Measurements from ENCODE around the gene TLK2.

TLK2 gene

GRCh38 chr17:62641951-62642350, 163.3 kb downstream of the TLK2 start:
- no peak overlapping the region for H3K4me2 ChIP-seq
- no peaks in the 10 kb centered on the region for H3K27me3 ChIP-seq
- H3K9ac ChIP-seq: no peak overlapping the region
- H3K4me1 ChIP-seq: peaks cover under 1 to 39% (median 14%) of the 10 kb centered on the region in 10 experiments; a peak in 16 of 20 replicates
- no peak overlapping the region for H3K27ac ChIP-seq
- peaks cover 3 to 63% (median 23%) of the 10 kb centered on the region in 11 experiments; a peak in 14 of 22 replicates for H3K36me3 ChIP-seq
- no peak overlapping the region for H3K4me3 ChIP-seq
- H4K20me1 ChIP-seq: peaks cover 0 to 96% (median 39%) of the 10 kb centered on the region in 11 experiments; a peak in 16 of 22 replicates
- no peaks in the 10 kb centered on the region for H3K9me3 ChIP-seq (replicated peaks in 1 of 11)
- TF ChIP-seq Cebpa-rat (IDR thresholded peaks at IDR 0.05): no peak

DNA sequence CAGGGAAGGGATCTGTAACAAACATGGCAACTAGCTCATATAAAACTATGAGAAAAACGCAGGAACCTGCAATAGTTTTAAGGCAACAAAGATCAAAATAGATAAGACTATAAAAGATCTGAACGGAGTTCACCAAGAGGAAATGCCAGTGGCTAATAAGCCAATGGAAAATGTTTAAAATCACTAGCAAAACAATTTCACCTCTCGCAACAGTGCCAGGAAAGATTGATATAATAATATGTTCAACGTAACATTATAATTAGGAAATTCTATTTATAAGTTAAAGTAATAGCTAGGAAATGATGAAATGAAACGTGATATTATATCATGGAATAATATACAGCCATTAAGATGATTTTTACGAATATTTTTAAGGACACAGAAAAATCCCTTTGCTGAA, 164.9 kb downstream of the TLK2 start:
- Histone ChIP-seq H3K27me3 (no peaks in the 10 kb centered on the region), H4K20me1 (peaks cover 0 to 96% (median 28%) of the 10 kb centered on the region in 11 experiments; a peak in 14 of 22 replicates), H3K4me2 (no peak overlapping the region), H3K36me3 (peaks cover 0 to 65% (median 25%) of the 10 kb centered on the region in 11 experiments; a peak in 15 of 22 replicates), H3K4me3 (no peak overlapping the region), H3K9me3 (replicated peaks in 1 of 11) (no peaks in the 10 kb centered on the region), H3K9ac (no peak overlapping the region), H3K4me1 (peaks cover 4 to 38% (median 14%) of the 10 kb centered on the region in 10 experiments), H3K27ac (no peak overlapping the region; a peak in 1 of 22 replicates)
- TF ChIP-seq Cebpa-rat (IDR thresholded peaks at IDR 0.05): no peak

GRCh38 chr17:62644487-62645173, 166.0 kb downstream of the TLK2 start:
- peaks cover 0 to 96% (median 22%) of the 10 kb centered on the region in 11 experiments; a peak in 14 of 22 replicates for H4K20me1 ChIP-seq

DNA sequence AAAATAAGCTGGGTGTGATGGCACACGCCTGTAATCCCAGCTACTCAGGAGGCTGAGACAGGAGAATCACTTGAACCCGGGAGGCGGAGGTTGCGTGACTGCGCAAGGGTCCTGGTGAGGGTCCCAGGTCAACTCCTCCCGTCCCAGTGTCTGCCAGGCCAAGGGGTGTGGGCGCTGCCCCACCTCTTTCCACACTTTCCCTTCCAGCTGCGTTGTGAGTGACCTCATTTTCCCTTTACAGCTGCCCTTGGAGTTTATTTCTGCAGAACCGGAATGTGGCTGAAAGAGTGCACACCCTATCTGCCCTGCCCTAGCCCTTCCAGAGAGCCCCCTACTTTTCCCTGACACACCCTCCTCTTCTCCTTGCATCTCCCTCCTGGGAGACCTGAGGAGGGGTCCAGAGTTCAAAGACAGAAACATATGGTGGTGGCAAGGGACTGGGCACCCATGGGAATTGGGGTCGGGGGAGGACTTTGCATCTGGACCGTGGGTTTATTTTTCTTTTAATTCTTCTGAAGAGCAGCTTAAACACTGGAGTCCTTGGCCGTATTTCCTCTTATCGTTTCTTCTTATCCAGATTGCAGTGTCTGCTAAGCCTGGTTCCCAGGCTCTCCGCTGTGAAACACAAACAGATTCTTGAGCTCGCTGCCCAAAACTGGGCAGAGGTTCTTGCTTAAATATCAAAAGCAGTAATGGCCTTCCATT, 169.8 kb downstream of the TLK2 start:
- peaks cover 0 to 54% (median 10%) of the 10 kb centered on the region in 11 experiments; a peak in 14 of 22 replicates for H3K36me3 ChIP-seq
- no peaks in the 10 kb centered on the region for H3K27me3 ChIP-seq
- H3K4me1 ChIP-seq: peaks cover 32 to 57% (median 46%) of the 10 kb centered on the region in 10 experiments
- no peaks in the 10 kb centered on the region for H3K9me3 ChIP-seq (replicated peaks in 1 of 11)
- peak overlapping the region in 7 of 11 experiments; percentile 0 to 52 (median 24); a peak in 11 of 22 replicates for H3K27ac ChIP-seq
- no peak overlapping the region for H3K4me3 ChIP-seq
- H3K4me2 ChIP-seq: peak overlapping the region in 10 of 11 experiments; percentile 26 to 100 (median 60); a peak in 19 of 22 replicates
- no peak for TF ChIP-seq Cebpa-rat (IDR thresholded peaks at IDR 0.05)
- H4K20me1 ChIP-seq: peaks cover 0 to 80% (median 4%) of the 10 kb centered on the region in 11 experiments; a peak in 10 of 22 replicates
- H3K9ac ChIP-seq: peak overlapping the region in 2 of 11 experiments; percentile 13 to 22; a peak in 4 of 22 replicates

More at GRCh38 chr17:62644487-62645173, 166.0 kb downstream of the TLK2 start:
- Histone ChIP-seq H3K36me3 (peaks cover 0 to 68% (median 25%) of the 10 kb centered on the region in 11 experiments; a peak in 15 of 22 replicates), H3K27me3 (no peaks in the 10 kb centered on the region), H3K4me3 (no peak overlapping the region), H3K9me3 (replicated peaks in 1 of 11) (no peaks in the 10 kb centered on the region), H3K27ac (no peak overlapping the region), H3K4me2 (no peak overlapping the region), H3K4me1 (peaks cover 12 to 43% (median 23%) of the 10 kb centered on the region in 10 experiments), H3K9ac (no peak overlapping the region)
- no peak for TF ChIP-seq Cebpa-rat (IDR thresholded peaks at IDR 0.05)

- H3K9me3 ChIP-seq (replicated peaks in 1 of 11): no peaks in the 10 kb centered on the region
- H3K9ac ChIP-seq: peak overlapping the region in 2 of 11 experiments; percentile 13 to 22; a peak in 2 of 22 replicates
- peak overlapping the region in 7 of 11 experiments; percentile 0 to 52 (median 24); a peak in 8 of 22 replicates for H3K27ac ChIP-seq
- peaks cover 37 to 63% (median 51%) of the 10 kb centered on the region in 10 experiments for H3K4me1 ChIP-seq
- H3K36me3 ChIP-seq: peaks cover 0 to 53% (median 10%) of the 10 kb centered on the region in 11 experiments; a peak in 14 of 22 replicates
- no peak for TF ChIP-seq Cebpa-rat (IDR thresholded peaks at IDR 0.05)
- H4K20me1 ChIP-seq: peaks cover 0 to 80% (median 9%) of the 10 kb centered on the region in 11 experiments; a peak in 12 of 22 replicates
- no peaks in the 10 kb centered on the region for H3K27me3 ChIP-seq
- H3K4me2 ChIP-seq: peak overlapping the region in 10 of 11 experiments; percentile 26 to 100 (median 60); a peak in 17 of 22 replicates
- no peak overlapping the region for H3K4me3 ChIP-seq
Observed at GRCh38 chr17:62648956-62649294, 170.3 kb downstream of the TLK2 start.

DNA sequence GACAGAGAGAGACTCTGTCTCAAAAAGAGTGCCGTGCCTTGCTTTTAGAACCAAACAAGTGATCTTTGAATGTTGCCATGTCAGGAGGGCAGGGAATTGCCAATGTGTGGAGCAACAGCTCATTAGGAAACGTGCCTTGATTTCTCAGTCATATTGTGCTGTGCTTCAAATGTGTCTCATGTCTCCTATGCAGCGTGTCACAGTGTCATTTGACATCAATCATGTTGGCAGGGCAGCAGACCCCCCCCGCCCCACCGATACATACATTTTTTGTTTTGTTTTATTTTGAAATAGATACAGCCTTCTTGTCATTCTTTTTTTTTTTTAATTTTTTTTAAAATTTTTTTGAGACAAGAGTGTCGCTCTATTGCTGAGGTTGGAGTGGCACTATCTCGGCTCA, 170.9 kb downstream of the TLK2 start:
- Histone ChIP-seq H3K4me1 (peaks cover 44 to 69% (median 57%) of the 10 kb centered on the region in 10 experiments), H3K27ac (peak overlapping the region in 2 of 11 experiments; percentile 32 to 52; a peak in 1 of 22 replicates), H4K20me1 (peaks cover 0 to 80% (median 7%) of the 10 kb centered on the region in 11 experiments; a peak in 12 of 22 replicates), H3K9ac (no peak overlapping the region), H3K36me3 (peaks cover 0 to 52% (median 11%) of the 10 kb centered on the region in 11 experiments; a peak in 13 of 22 replicates), H3K4me2 (peak overlapping the region in 6 of 11 experiments; percentile 60 to 100 (median 66); a peak in 5 of 22 replicates), H3K27me3 (no peaks in the 10 kb centered on the region), H3K4me3 (no peak overlapping the region), H3K9me3 (replicated peaks in 1 of 11) (no peaks in the 10 kb centered on the region)
- no peak for TF ChIP-seq Cebpa-rat (IDR thresholded peaks at IDR 0.05)

DNA sequence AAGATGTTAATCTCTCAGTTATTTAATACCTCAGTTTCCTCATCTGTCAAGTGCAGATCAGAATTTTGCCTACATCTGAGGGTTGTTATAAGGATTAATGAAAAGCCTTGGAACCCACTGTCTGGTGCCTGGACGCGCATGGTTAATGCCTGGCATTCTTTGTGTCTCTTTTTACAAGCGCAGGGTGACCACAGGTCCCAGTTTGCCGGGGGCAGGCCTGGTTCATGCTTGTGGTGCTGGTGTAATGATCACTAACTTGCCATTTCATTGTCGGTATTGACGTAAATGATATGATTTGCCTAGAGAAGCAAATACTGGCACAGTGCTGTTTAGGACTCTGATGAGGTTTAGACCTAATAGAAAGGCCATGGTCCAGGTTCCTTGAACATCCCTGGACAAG, 172.0 kb downstream of the TLK2 start:
- no peaks in the 10 kb centered on the region for H3K27me3 ChIP-seq
- TF ChIP-seq Cebpa-rat (IDR thresholded peaks at IDR 0.05): no peak
- peaks cover 46 to 78% (median 61%) of the 10 kb centered on the region in 10 experiments for H3K4me1 ChIP-seq
- peaks cover 0 to 80% (median 5%) of the 10 kb centered on the region in 11 experiments; a peak in 11 of 22 replicates for H4K20me1 ChIP-seq
- H3K9me3 ChIP-seq (replicated peaks in 1 of 11): no peaks in the 10 kb centered on the region
- peaks cover 0 to 54% (median 15%) of the 10 kb centered on the region in 11 experiments; a peak in 13 of 22 replicates for H3K36me3 ChIP-seq
- H3K27ac ChIP-seq: peak overlapping the region in 7 of 11 experiments; percentile 3 to 98 (median 24); a peak in 7 of 22 replicates
- no peak overlapping the region for H3K9ac ChIP-seq
- peak overlapping the region in 7 of 11 experiments; percentile 2 to 100 (median 97); a peak in 12 of 22 replicates for H3K4me2 ChIP-seq
- no peak overlapping the region for H3K4me3 ChIP-seq

GRCh38 chr17:62652251-62653001, 173.8 kb downstream of the TLK2 start:
- Histone ChIP-seq H3K9ac (peak overlapping the region; percentile 64 to 96 (median 90)), H3K4me1 (peaks cover 46 to 86% (median 61%) of the 10 kb centered on the region in 10 experiments), H3K4me2 (peak overlapping the region; percentile 87 to 100 (median 99)), H3K27ac (peak overlapping the region; percentile 33 to 99 (median 95)), H4K20me1 (peaks cover 0 to 83% (median 0%) of the 10 kb centered on the region in 11 experiments; a peak in 10 of 22 replicates), H3K36me3 (peaks cover 0 to 58% (median 15%) of the 10 kb centered on the region in 11 experiments; a peak in 13 of 22 replicates), H3K4me3 (peak overlapping the region; percentile 53 to 73 (median 62)), H3K9me3 (replicated peaks in 1 of 11) (no peaks in the 10 kb centered on the region), H3K27me3 (no peaks in the 10 kb centered on the region)
- no peak for TF ChIP-seq Cebpa-rat (IDR thresholded peaks at IDR 0.05)

Data from BLaER1 treated with 17β-estradiol and CSF1 and Interleukin-3, amounts not matched to agents 10 nM and 100 nM (cell line).